Transverse colon (tissue), 4 donors: Measurements from ENCODE around the gene OSBPL6. TPM values are rescaled to one million over a fixed set of nuclear protein-coding genes. Genes with fewer than 3 reads are reported as not detected.
A peak's percentile ranks its signal among the peaks of the same experiment; 100 is the strongest.

Source experiments
- DNase-seq: peaks from one replicate; pipeline ENCODE4 v3.0.0-alpha.2; 2019
- H3K27ac ChIP-seq, 4 donors: fragments of 200-600 bp; sonication (generic); 2 replicates each; pipeline ENCODE4 v1.5.1; 2016 to 2018; ENCODE audit warnings: inconsistent platforms in 4 of 4
- H3K27me3 ChIP-seq: fragments of 200-600 bp; sonication (generic); 2 replicates; pipeline ENCODE4 v1.5.1; 2017; ENCODE audit warnings: inconsistent platforms
- H3K36me3 ChIP-seq, 4 donors: fragments of 200-600 bp; sonication (generic); 2 replicates each; pipeline ENCODE4 v1.5.1; 2017 to 2019; ENCODE audit warnings: inconsistent platforms in 4 of 4
- H3K4me1 ChIP-seq, 4 donors: fragments of 200-600 bp; sonication (generic); 2 replicates each; pipeline ENCODE4 v1.5.1; 2017 to 2020; ENCODE audit warnings: inconsistent platforms in 4 of 4
- H3K4me3 ChIP-seq, 4 donors: fragments of 200-600 bp; sonication (generic); 1 replicate in 1 of 4; 2 replicates in 3 of 4; pipeline versions ENCODE4 v1.5.1 to v1.6.1; 2017 to 2019; ENCODE audit warnings: inconsistent platforms in 4 of 4
- H3K9me3 ChIP-seq, 2 donors: fragments of 200-600 bp; sonication (generic); 2 replicates each; pipeline ENCODE4 v1.5.1; 2017 to 2019; ENCODE audit warnings: inconsistent platforms in 2 of 2
- CTCF ChIP-seq, 5 experiments: fragments of 200-600 bp in 3 of 5; fragments of 450-650 bp in 2 of 5; sonication (generic) in 3 of 5; IDR thresholded peaks; 1 replicate in 2 of 5; 2 replicates in 3 of 5; pipeline ENCODE4 v1.5.1; 2016 to 2017; ENCODE audit warnings: antibody characterized with exemption in 5 of 5, inconsistent platforms in 3 of 5, mild to moderate bottlenecking in 2 of 5, moderate library complexity in 1 of 5
- EP300 ChIP-seq: sonication (generic); formaldehyde crosslinking; IDR thresholded peaks from one replicate; pipeline ENCODE4 v1.6.1; 2017; ENCODE audit warnings: antibody characterized with exemption, low read depth
- POLR2A ChIP-seq: fragments of 450-650 bp; IDR thresholded peaks from one replicate; pipeline ENCODE4 v1.6.1; 2016; ENCODE audit warnings: antibody characterized with exemption, mild to moderate bottlenecking, moderate library complexity
- POLR2AphosphoS5 ChIP-seq, 3 donors: sonication (generic); formaldehyde crosslinking; IDR thresholded peaks; one replicate each; pipeline ENCODE4 v1.6.1; 2016; ENCODE audit warnings: antibody characterized with exemption in 3 of 3
- WGBS, 2 donors: methylation state at CpG; one replicate each; pipeline ENCODE4 v1.1.5; 2018; ENCODE audit warnings: low coverage in 1 of 2; 5-methylcytosine and 5-hydroxymethylcytosine counted together
- in situ Hi-C, 4 donors: fragments of 200-750 bp; cut with MboI; loops; one replicate each; pipeline versions ENCODE4 v1.15.0 to v1.15.1; 2017; ENCODE audit warnings: low sequenced_read_pairs in 3 of 4, low pct_ligation_motif_present in 1 of 4, low pct_unique_long_range_greater_than_20kb in 1 of 4
- intact Hi-C: fragments of 100-400 bp; cut with DNase I; formaldehyde crosslinking; loops from one replicate; pipeline ENCODE4 v1.15.1; 2023; ENCODE audit warnings: low total_unique reads
- total RNA-seq, 4 donors: library from RNA; depleted of rRNA; stranded (reverse); fragments of >200 nt; gene quantifications; one replicate each; pipeline ENCODE4 v1.1.0, GENCODE V29; 2016

The OSBPL6 gene
- total RNA-seq, 4 donors from 2014 or later, result 0.95 to 4.0 (median 2.5) TPM

GRCh38 chr2:178187861-178188260, 6.5 kb upstream of the OSBPL6 start:
- TF ChIP-seq EP300 (no peak), CTCF (IDR thresholded peaks at IDR 0.05) (no peak), POLR2AphosphoS5 (IDR thresholded peaks at IDR 0.05) (no peak), POLR2A (no peak)
- no peak overlapping the region for H3K4me3 ChIP-seq
- H3K9me3 ChIP-seq, result no peaks in the 10 kb centered on the region
- in situ Hi-C loops, result no loop called here
- no peak overlapping the region for H3K27ac ChIP-seq
- H3K4me1 ChIP-seq, result no peaks in the 10 kb centered on the region
- no peak for DNase-seq
- peaks cover 21% of the 10 kb centered on the region for H3K27me3 ChIP-seq
- intact Hi-C loops, result loop anchor here (5.0 kb wide), 1 partner anchor 66 kb away; no protein-coding TSS in a partner anchor
- H3K36me3 ChIP-seq, result no peaks in the 10 kb centered on the region
- 78 to 82% methylated on average over 4 of the region's 4 CpGs for WGBS, 2 donors

- intact Hi-C loops (loop anchor here (5.0 kb wide), 1 partner anchor 66 kb away; no protein-coding TSS in a partner anchor), in situ Hi-C loops (no loop called here)
- peaks cover 23% of the 10 kb centered on the region for H3K27me3 ChIP-seq
- no peaks in the 10 kb centered on the region for H3K9me3 ChIP-seq
- no peak overlapping the region for H3K27ac ChIP-seq
- H3K4me1 ChIP-seq, result peaks cover 0 to 4% (median 1%) of the 10 kb centered on the region in 4 donors
- no peak overlapping the region for H3K4me3 ChIP-seq
- no peak for TF ChIP-seq CTCF (IDR thresholded peaks at IDR 0.05)
- TF ChIP-seq POLR2AphosphoS5 (IDR thresholded peaks at IDR 0.05), result no peak
- no peak for TF ChIP-seq EP300
- no peak for TF ChIP-seq POLR2A
- no peak for DNase-seq
- 96% methylated on average over 2 of the region's 2 CpGs for WGBS, 2 donors
- H3K36me3 ChIP-seq, result no peaks in the 10 kb centered on the region
Observed at GRCh38 chr2:178188466-178188865, 5.8 kb upstream of the OSBPL6 start.

- DNase-seq, result no peak
- Histone ChIP-seq H3K27ac (no peak overlapping the region), H3K4me1 (peaks cover 0 to 17% (median 9%) of the 10 kb centered on the region in 4 donors), H3K4me3 (no peak overlapping the region), H3K36me3 (no peaks in the 10 kb centered on the region), H3K27me3 (peaks cover 30% of the 10 kb centered on the region), H3K9me3 (no peaks in the 10 kb centered on the region)
- TF ChIP-seq POLR2AphosphoS5 (IDR thresholded peaks at IDR 0.05) (no peak), CTCF (IDR thresholded peaks at IDR 0.05) (no peak), POLR2A (no peak), EP300 (no peak)
- intact Hi-C loops (no loop called here), in situ Hi-C loops (no loop called here)
- WGBS, 2 donors, result 46 to 66% methylated on average over 6 of the region's 6 CpGs
Observed at GRCh38 chr2:178191004-178191508, 3.3 kb upstream of the OSBPL6 start.

GRCh38 chr2:178191511-178191910, 2.8 kb upstream of the OSBPL6 start:
- H3K4me3 ChIP-seq, result no peak overlapping the region
- peaks cover 0 to 17% (median 9%) of the 10 kb centered on the region in 4 donors for H3K4me1 ChIP-seq
- H3K27ac ChIP-seq, result no peak overlapping the region
- H3K27me3 ChIP-seq, result peaks cover 34% of the 10 kb centered on the region
- intact Hi-C loops, result no loop called here
- no peak for TF ChIP-seq POLR2A
- no peaks in the 10 kb centered on the region for H3K9me3 ChIP-seq
- 94 to 100% methylated on average over 2 of the region's 2 CpGs for WGBS, 2 donors
- no peaks in the 10 kb centered on the region for H3K36me3 ChIP-seq
- DNase-seq, result no peak
- in situ Hi-C loops, result no loop called here

GRCh38 chr2:178193496-178193822, 853 bp upstream of the OSBPL6 start:
- H3K4me3 ChIP-seq, result peak overlapping the region; percentile 59 to 79 (median 67)
- in situ Hi-C loops (no loop called here), intact Hi-C loops (no loop called here)
- peak overlapping the region; percentile 84 to 92 (median 89) for H3K27ac ChIP-seq
- no peaks in the 10 kb centered on the region for H3K36me3 ChIP-seq
- no peak for DNase-seq
- WGBS, 2 donors, result 11 to 29% methylated on average over 7 to 10 of the region's 10 CpGs
- TF ChIP-seq POLR2A (no peak), POLR2AphosphoS5 (IDR thresholded peaks at IDR 0.05) (no peak), EP300 (no peak), CTCF (IDR thresholded peaks at IDR 0.05) (no peak)
- H3K4me1 ChIP-seq, result peaks cover 0 to 17% (median 9%) of the 10 kb centered on the region in 4 donors
- no peaks in the 10 kb centered on the region for H3K9me3 ChIP-seq
- peaks cover 46% of the 10 kb centered on the region for H3K27me3 ChIP-seq
